Measurements from ENCODE around the gene MDN1. TPM values are rescaled to one million over a fixed set of nuclear protein-coding genes. Genes with fewer than 3 reads are reported as not detected.

The MDN1 gene
- total and polyA plus RNA-seq, 2 of the 4 experiments (the other 2 are of a cell fraction), result 7.7 to 26.7 TPM

- H4K5ac ChIP-seq (ENCODE audit: low read depth, low read length), result no peak overlapping the region
- H4K20me1 ChIP-seq (ENCODE audit: insufficient read depth, low read length), result no peaks in the 10 kb centered on the region
- no CpG with 5 or more reads among the region's 4 CpGs for WGBS, 2 experiments (ENCODE audit: extremely low coverage in 2 of 2, insufficient read length in 1 of 2)
- no peak overlapping the region for H2AK5ac ChIP-seq (ENCODE audit: low read depth, low read length)
- no peak overlapping the region for H3K4ac ChIP-seq (ENCODE audit: low read depth, low read length)
- H3K18ac ChIP-seq (ENCODE audit: low read depth, low read length), result no peak overlapping the region
- no peak overlapping the region for H3K4me2 ChIP-seq (ENCODE audit: low read depth, low read length)
- CTCF ChIA-PET, result no interaction called here
- POLR2A ChIA-PET (ENCODE audit: unreplicated experiment), result no interaction called here
- H3K14ac ChIP-seq (replicated peaks; ENCODE audit: low read depth, low read length), result no peak overlapping the region
- no peak overlapping the region for H2AFZ ChIP-seq (replicated peaks; ENCODE audit: low read length, poor library complexity)
- in situ Hi-C loops (cut with MboI; ENCODE audit: low sequenced_read_pairs), result no loop called here
- no peak overlapping the region for H2BK120ac ChIP-seq (ENCODE audit: low read depth, low read length)
- DNase-seq (peak; percentile 65), ATAC-seq (ENCODE audit: low read depth) (peak; percentile 57)
- H3K79me1 ChIP-seq (ENCODE audit: low read depth in 1 of 2, low read length in 2 of 2), result no peaks in the 10 kb centered on the region
- H3K9me1 ChIP-seq (ENCODE audit: insufficient read depth, low read length), result no peaks in the 10 kb centered on the region
- intact Hi-C loops (cut with micrococcal nuclease), result no loop called here
- no peak overlapping the region for H2BK5ac ChIP-seq (ENCODE audit: low read depth, low read length, poor library complexity, severe bottlenecking)
- no peak overlapping the region for H2BK20ac ChIP-seq (ENCODE audit: low read depth, low read length)
- TF ChIP-seq MAZ (IDR thresholded peaks at IDR 0.05; ENCODE audit: borderline replicate concordance, low read depth, low read length) (no peak), NFE2L2 (IDR thresholded peaks at IDR 0.05; ENCODE audit: low read depth, low read length) (no peak), ELK1 (IDR thresholded peaks at IDR 0.05; ENCODE audit: borderline replicate concordance, low read depth, low read length) (no peak), MAFK (IDR thresholded peaks at IDR 0.05; ENCODE audit: low read depth, low read length) (no peak), MXI1 (IDR thresholded peaks at IDR 0.05; ENCODE audit: borderline replicate concordance, low read depth, low read length) (no peak), SMC3 (IDR thresholded peaks at IDR 0.05; ENCODE audit: low read depth, low read length) (no peak), FOS (IDR thresholded peaks at IDR 0.05; ENCODE audit: low read depth, low read length) (no peak), RFX5 (IDR thresholded peaks at IDR 0.05; ENCODE audit: low read depth, low read length) (no peak), USF2 (IDR thresholded peaks at IDR 0.05; ENCODE audit: low read depth, low read length) (no peak), CHD1 (IDR thresholded peaks at IDR 0.05; ENCODE audit: low read depth, low read length) (no peak), RCOR1 (IDR thresholded peaks at IDR 0.05; ENCODE audit: insufficient replicate concordance, low read length) (no peak)
- no peak overlapping the region for H3K23ac ChIP-seq (ENCODE audit: low read depth, low read length)
- no peak overlapping the region for H4K91ac ChIP-seq (ENCODE audit: insufficient read depth, low read depth, low read length)
- H3K9me3 ChIP-seq (ENCODE audit: control insufficient read depth, insufficient read depth, low read length), result no peaks in the 10 kb centered on the region
- no peaks in the 10 kb centered on the region for H3K27me3 ChIP-seq (ENCODE audit: control insufficient read depth, insufficient read depth, low read length)
- H2AK9ac ChIP-seq (replicated peaks; ENCODE audit: low read depth, low read length, poor library complexity), result no peak overlapping the region
- H3K36me3 ChIP-seq (ENCODE audit: control insufficient read depth, insufficient read depth, low read length), result peaks cover 23% of the 10 kb centered on the region
- BruUV-seq (replicated peaks), result no TSS peak
- H3K56ac ChIP-seq (ENCODE audit: extremely low read depth, insufficient read depth, low read length), result no peak overlapping the region
- H3K4me1 ChIP-seq (ENCODE audit: control insufficient read depth, insufficient read depth, low read length), result no peaks in the 10 kb centered on the region
- H3K4me3 ChIP-seq (ENCODE audit: insufficient read depth, low read depth, low read length), result no peak overlapping the region
- no peak overlapping the region for H4K8ac ChIP-seq (ENCODE audit: low read depth in 2 of 2, low read length in 2 of 2)
- H3K9ac ChIP-seq (ENCODE audit: low read depth, low read length), result no peak overlapping the region
- no peak overlapping the region for H2BK15ac ChIP-seq (ENCODE audit: low read depth, low read length)
- H3K27ac ChIP-seq (ENCODE audit: insufficient read depth, low read length), result no peak overlapping the region
- dilution Hi-C loops (cut with HindIII; ENCODE audit: low sequenced_read_pairs, unreplicated experiment), result no loop called here
Observed at GRCh38 chr6:89745716-89746115, 73.9 kb downstream of the MDN1 start.
